ENCODE data around the gene MALAT1. TPM values are rescaled to one million over a fixed set of nuclear protein-coding genes. Genes with fewer than 3 reads are reported as not detected.

Gene MALAT1
- total and polyA plus RNA-seq, 2 of the 13 experiments (the other 11 are each of a cell fraction or from before 2014, with no cell fraction given): 143 to 1,237 TPM

DNA sequence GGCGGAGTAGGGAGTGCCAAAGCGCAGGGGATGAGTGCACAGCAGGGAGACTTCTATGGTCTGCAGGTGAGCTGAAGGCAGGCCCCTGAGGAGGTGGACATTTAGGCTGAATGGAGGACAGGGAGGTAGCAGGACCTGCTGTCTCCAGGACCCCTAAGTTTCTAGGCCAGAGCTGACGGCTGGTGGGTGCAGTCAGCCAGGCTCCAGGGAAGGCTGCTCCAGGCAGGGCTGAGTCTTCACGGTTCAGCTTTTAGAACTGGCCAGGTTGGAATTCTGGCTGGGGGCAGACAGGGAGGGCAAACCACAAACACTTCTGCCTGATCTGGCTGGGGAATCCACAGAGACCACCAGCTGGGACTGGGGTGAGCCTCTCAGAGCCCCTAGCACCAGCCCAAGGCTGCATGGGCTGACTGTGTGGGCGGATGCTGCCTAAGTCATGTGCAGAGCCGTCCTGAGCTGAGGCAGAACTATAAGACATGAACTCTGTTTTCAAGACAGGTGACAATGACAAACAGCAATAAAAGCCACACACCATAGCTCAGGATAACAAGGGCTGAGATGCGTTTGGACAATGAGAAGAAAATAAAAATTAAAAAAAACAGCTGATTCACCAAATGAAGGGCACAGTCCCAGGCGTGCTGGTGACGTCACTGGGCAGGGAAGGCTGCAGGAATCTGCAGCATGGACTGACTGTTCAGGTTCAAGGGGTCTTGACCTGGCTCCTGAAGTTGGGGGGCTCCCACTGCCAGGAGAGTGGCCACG, 10.4 kb upstream of the MALAT1 start (continued):
- TF ChIP-seq, protein P1, sequence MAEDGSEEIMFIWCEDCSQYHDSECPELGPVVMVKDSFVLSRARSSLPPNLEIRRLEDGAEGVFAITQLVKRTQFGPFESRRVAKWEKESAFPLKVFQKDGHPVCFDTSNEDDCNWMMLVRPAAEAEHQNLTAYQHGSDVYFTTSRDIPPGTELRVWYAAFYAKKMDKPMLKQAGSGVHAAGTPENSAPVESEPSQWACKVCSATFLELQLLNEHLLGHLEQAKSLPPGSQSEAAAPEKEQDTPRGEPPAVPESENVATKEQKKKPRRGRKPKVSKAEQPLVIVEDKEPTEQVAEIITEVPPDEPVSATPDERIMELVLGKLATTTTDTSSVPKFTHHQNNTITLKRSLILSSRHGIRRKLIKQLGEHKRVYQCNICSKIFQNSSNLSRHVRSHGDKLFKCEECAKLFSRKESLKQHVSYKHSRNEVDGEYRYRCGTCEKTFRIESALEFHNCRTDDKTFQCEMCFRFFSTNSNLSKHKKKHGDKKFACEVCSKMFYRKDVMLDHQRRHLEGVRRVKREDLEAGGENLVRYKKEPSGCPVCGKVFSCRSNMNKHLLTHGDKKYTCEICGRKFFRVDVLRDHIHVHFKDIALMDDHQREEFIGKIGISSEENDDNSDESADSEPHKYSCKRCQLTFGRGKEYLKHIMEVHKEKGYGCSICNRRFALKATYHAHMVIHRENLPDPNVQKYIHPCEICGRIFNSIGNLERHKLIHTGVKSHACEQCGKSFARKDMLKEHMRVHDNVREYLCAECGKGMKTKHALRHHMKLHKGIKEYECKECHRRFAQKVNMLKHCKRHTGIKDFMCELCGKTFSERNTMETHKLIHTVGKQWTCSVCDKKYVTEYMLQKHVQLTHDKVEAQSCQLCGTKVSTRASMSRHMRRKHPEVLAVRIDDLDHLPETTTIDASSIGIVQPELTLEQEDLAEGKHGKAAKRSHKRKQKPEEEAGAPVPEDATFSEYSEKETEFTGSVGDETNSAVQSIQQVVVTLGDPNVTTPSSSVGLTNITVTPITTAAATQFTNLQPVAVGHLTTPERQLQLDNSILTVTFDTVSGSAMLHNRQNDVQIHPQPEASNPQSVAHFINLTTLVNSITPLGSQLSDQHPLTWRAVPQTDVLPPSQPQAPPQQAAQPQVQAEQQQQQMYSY (CRISPR knock-in tag; IDR thresholded peaks at IDR 0.05): peak; percentile 37; the same call in 1 of the 2 replicates
- TF ChIP-seq HNF4A (CRISPR knock-in tag; IDR thresholded peaks at IDR 0.05) (0 out of 2 replicates have a peak, but pooled peaks have one; percentile 3), RBM22 (optimal IDR thresholded peaks at IDR 0.05; ENCODE audit: low read length) (peak; percentile 31), ZNF550 (CRISPR knock-in tag; IDR thresholded peaks at IDR 0.05; ENCODE audit: borderline replicate concordance) (peak; percentile 33; the same call in 1 of the 2 replicates), ZNF766 (CRISPR knock-in tag; IDR thresholded peaks at IDR 0.05; ENCODE audit: borderline replicate concordance) (0 out of 2 replicates have a peak, but pooled peaks have one; percentile 40), ATF1 (CRISPR knock-in tag; IDR thresholded peaks at IDR 0.05) (peak; percentile 61), CREM (IDR thresholded peaks at IDR 0.05) (peak; percentile 83), CREM (CRISPR knock-in tag; IDR thresholded peaks at IDR 0.05) (no peak), ZBTB7A (CRISPR knock-in tag; IDR thresholded peaks at IDR 0.05) (0 out of 2 replicates have a peak, but pooled peaks have one; percentile 0), LCORL (IDR thresholded peaks at IDR 0.05) (no peak), LCORL (CRISPR knock-in tag; IDR thresholded peaks at IDR 0.05) (peak; percentile 22; the same call in 1 of the 2 replicates), ZNF143 (CRISPR knock-in tag; IDR thresholded peaks at IDR 0.05) (0 out of 2 replicates have a peak, but pooled peaks have one; percentile 22), NFRKB (IDR thresholded peaks at IDR 0.05) (no peak), BRD4 (CRISPR knock-in tag; IDR thresholded peaks at IDR 0.05) (0 out of 2 replicates have a peak, but pooled peaks have one; percentile 12), ZMAT3 (CRISPR knock-in tag; conservative IDR thresholded peaks at IDR 0.05) (0 out of 2 replicates have a peak, but pooled peaks have one; percentile 55), ZNF556 (CRISPR knock-in tag; IDR thresholded peaks at IDR 0.05; ENCODE audit: borderline replicate concordance) (0 out of 2 replicates have a peak, but pooled peaks have one; percentile 10), PAX8 (CRISPR knock-in tag; IDR thresholded peaks at IDR 0.05; ENCODE audit: borderline replicate concordance) (0 out of 2 replicates have a peak, but pooled peaks have one; percentile 21), ZNF350 (CRISPR knock-in tag; IDR thresholded peaks at IDR 0.05; ENCODE audit: borderline replicate concordance, low read depth) (peak; percentile 8; the same call in 1 of the 2 replicates), HCFC1 (IDR thresholded peaks at IDR 0.05; ENCODE audit: low read depth, low read length) (no peak), MXI1 (IDR thresholded peaks at IDR 0.05; ENCODE audit: borderline replicate concordance, low read depth, low read length) (0 out of 3 replicates have a peak, but pooled peaks have one; percentile 31)
- TF ChIP-seq, protein P2, sequence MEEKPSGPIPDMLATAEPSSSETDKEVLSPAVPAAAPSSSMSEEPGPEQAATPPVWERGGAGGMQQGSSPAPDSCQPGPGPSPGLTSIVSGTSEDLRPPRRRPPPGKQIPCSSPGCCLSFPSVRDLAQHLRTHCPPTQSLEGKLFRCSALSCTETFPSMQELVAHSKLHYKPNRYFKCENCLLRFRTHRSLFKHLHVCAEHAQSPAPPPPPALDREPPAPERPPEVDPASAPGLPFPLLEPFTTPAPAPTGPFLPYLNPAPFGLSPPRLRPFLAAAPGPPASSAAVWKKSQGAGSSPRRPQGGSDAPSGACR (CRISPR knock-in tag; IDR thresholded peaks at IDR 0.05): no peak
- TF ChIP-seq, protein P3, sequence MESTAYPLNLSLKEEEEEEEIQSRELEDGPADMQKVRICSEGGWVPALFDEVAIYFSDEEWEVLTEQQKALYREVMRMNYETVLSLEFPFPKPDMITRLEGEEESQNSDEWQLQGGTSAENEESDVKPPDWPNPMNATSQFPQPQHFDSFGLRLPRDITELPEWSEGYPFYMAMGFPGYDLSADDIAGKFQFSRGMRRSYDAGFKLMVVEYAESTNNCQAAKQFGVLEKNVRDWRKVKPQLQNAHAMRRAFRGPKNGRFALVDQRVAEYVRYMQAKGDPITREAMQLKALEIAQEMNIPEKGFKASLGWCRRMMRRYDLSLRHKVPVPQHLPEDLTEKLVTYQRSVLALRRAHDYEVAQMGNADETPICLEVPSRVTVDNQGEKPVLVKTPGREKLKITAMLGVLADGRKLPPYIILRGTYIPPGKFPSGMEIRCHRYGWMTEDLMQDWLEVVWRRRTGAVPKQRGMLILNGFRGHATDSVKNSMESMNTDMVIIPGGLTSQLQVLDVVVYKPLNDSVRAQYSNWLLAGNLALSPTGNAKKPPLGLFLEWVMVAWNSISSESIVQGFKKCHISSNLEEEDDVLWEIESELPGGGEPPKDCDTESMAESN (CRISPR knock-in tag; conservative IDR thresholded peaks at IDR 0.05): peak; percentile 47; the same call in 1 of the 2 replicates
- TF ChIP-seq, protein P4, sequence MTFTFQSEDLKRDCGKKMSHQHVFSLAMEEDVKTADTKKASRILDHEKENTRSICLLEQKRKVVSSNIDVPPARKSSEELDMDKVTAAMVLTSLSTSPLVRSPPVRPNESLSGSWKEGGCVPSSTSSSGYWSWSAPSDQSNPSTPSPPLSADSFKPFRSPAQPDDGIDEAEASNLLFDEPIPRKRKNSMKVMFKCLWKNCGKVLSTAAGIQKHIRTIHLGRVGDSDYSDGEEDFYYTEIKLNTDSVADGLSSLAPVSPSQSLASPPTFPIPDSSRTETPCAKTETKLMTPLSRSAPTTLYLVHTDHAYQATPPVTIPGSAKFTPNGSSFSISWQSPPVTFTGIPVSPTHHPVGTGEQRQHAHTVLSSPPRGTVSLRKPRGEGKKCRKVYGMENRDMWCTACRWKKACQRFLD (CRISPR knock-in tag; IDR thresholded peaks at IDR 0.05; ENCODE audit: borderline replicate concordance): 0 out of 2 replicates have a peak, but pooled peaks have one; percentile 54

Measured in HepG2 (cell line).